ENCODE data around the gene ZFP91.
A peak's percentile ranks its signal among the peaks of the same experiment; 100 is the strongest.

The ZFP91 gene

GRCh38 chr11:58582437-58582836 lies 3.6 kb downstream of the ZFP91 start:
- DNase-seq (ENCODE audit: low read depth in 3 of 3), result no peak

- no peak for DNase-seq (ENCODE audit: low read depth in 3 of 3)
These were observed 8.1 kb downstream of the ZFP91 start for GRCh38 chr11:58586998-58587397.

- no peak for DNase-seq (ENCODE audit: low read depth in 3 of 3)
These were observed 12.8 kb downstream of the ZFP91 start for GRCh38 chr11:58591659-58592058.

- DNase-seq (ENCODE audit: low read depth in 3 of 3), result peak in 2 of 3 donors; percentile 40 to 64
These were observed 14.1 kb downstream of the ZFP91 start for GRCh38 chr11:58592760-58593472.

- DNase-seq (ENCODE audit: low read depth in 3 of 3), result no peak
These were observed 16.0 kb downstream of the ZFP91 start for GRCh38 chr11:58594826-58595225.

GRCh38 chr11:58596621-58597020 lies 17.8 kb downstream of the ZFP91 start:
- no peak for DNase-seq (ENCODE audit: low read depth in 3 of 3)

GRCh38 chr11:58597486-58598144 lies 18.8 kb downstream of the ZFP91 start:
- DNase-seq (ENCODE audit: low read depth in 3 of 3), result no peak

- DNase-seq (ENCODE audit: low read depth in 3 of 3), result no peak
These were observed 21.6 kb downstream of the ZFP91 start for GRCh38 chr11:58600510-58600909.

GRCh38 chr11:58606930-58607714 lies 28.3 kb downstream of the ZFP91 start:
- no peak for DNase-seq (ENCODE audit: low read depth in 3 of 3)

- DNase-seq (ENCODE audit: low read depth in 3 of 3), result no peak
These were observed 29.5 kb downstream of the ZFP91 start for GRCh38 chr11:58608331-58608730.

- DNase-seq (ENCODE audit: low read depth in 3 of 3), result no peak
These were observed 30.9 kb downstream of the ZFP91 start for GRCh38 chr11:58609723-58610122.

- no peak for DNase-seq (ENCODE audit: low read depth in 3 of 3)
These were observed 34.4 kb downstream of the ZFP91 start for GRCh38 chr11:58613228-58613627.

- no peak for DNase-seq (ENCODE audit: low read depth in 3 of 3)
These were observed 36.7 kb downstream of the ZFP91 start for GRCh38 chr11:58615559-58615958.

- DNase-seq (ENCODE audit: low read depth in 3 of 3), result no peak
These were observed 37.7 kb downstream of the ZFP91 start for GRCh38 chr11:58616594-58616993.

- DNase-seq (ENCODE audit: low read depth in 3 of 3), result no peak
These were observed 39.2 kb downstream of the ZFP91 start for GRCh38 chr11:58617976-58618557.

- no peak for DNase-seq (ENCODE audit: low read depth in 3 of 3)
These were observed 42.9 kb downstream of the ZFP91 start for GRCh38 chr11:58621586-58622262.

- no peak for DNase-seq (ENCODE audit: low read depth in 3 of 3)
These were observed 43.5 kb downstream of the ZFP91 start, which contains the start of gene CNTF for GRCh38 chr11:58622344-58622743. CNTF (plus strand) TSS chr11:58622665; CDS start chr11:58622753, 88 bp downstream.

- no peak for DNase-seq (ENCODE audit: low read depth in 3 of 3)
These were observed 46.2 kb downstream of the ZFP91 start for GRCh38 chr11:58625086-58625485.

GRCh38 chr11:58625826-58626460 lies 47.1 kb downstream of the ZFP91 start:
- DNase-seq (ENCODE audit: low read depth in 3 of 3), result no peak

- DNase-seq (ENCODE audit: low read depth in 3 of 3), result no peak
These were observed 48.1 kb downstream of the ZFP91 start for GRCh38 chr11:58626934-58627483.

GRCh38 chr11:58628446-58628845 lies 49.6 kb downstream of the ZFP91 start:
- DNase-seq (ENCODE audit: low read depth in 3 of 3), result no peak

Measured in stimulated activated CD4-positive, alpha-beta T cell treated with anti-CD3 and anti-CD28 coated beads, TNF-alpha, amount 100 ng/mL, for 48 hours (primary cell).